ENCODE results near the gene CDH3. TPM values are rescaled to one million over a fixed set of nuclear protein-coding genes. Genes with fewer than 3 reads are reported as not detected.

CDH3 gene
- total RNA-seq, 1 donor from 2014 or later, result not detected

DNA sequence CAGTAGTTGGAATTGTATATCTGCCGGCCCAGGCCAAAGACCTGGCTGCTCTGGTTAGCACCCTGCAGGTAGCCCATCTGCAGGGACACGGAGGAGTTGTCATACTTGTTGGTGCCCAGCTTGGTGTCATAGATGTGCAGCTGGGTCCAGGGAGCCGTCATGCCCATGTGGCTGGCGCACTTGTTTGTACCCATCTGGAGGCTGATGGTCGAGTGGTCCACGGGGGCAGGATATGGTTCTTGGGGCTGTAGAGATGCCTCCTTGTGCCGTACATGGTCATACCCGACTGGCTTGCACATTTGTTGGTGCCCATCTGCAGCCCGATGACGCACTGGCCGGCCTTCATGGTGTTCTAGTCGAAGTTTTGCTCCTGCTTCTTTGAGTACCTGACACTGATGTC is 6.0 kb downstream of the CDH3 start:
- no peaks in the 10 kb centered on the region for H3K27me3 ChIP-seq
- intact Hi-C loops (cut with DNase I), result no loop called here
- TF ChIP-seq, protein P1, sequence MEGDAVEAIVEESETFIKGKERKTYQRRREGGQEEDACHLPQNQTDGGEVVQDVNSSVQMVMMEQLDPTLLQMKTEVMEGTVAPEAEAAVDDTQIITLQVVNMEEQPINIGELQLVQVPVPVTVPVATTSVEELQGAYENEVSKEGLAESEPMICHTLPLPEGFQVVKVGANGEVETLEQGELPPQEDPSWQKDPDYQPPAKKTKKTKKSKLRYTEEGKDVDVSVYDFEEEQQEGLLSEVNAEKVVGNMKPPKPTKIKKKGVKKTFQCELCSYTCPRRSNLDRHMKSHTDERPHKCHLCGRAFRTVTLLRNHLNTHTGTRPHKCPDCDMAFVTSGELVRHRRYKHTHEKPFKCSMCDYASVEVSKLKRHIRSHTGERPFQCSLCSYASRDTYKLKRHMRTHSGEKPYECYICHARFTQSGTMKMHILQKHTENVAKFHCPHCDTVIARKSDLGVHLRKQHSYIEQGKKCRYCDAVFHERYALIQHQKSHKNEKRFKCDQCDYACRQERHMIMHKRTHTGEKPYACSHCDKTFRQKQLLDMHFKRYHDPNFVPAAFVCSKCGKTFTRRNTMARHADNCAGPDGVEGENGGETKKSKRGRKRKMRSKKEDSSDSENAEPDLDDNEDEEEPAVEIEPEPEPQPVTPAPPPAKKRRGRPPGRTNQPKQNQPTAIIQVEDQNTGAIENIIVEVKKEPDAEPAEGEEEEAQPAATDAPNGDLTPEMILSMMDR (IDR thresholded peaks at IDR 0.05), result no peak
- no peak overlapping the region for H3K27ac ChIP-seq
- no peak for DNase-seq (ENCODE audit: low spot score in 2 of 2)
- no peaks in the 10 kb centered on the region for H3K4me1 ChIP-seq
- no peak overlapping the region for H3K4me3 ChIP-seq
- no peaks in the 10 kb centered on the region for H3K36me3 ChIP-seq
- no peaks in the 10 kb centered on the region for H3K9me3 ChIP-seq

GRCh38 chr16:68652659-68653058 is 7.5 kb downstream of the CDH3 start:
- no peak overlapping the region for H3K27ac ChIP-seq
- H3K4me1 ChIP-seq, result no peaks in the 10 kb centered on the region
- H3K36me3 ChIP-seq, result no peaks in the 10 kb centered on the region
- intact Hi-C loops (cut with DNase I), result no loop called here
- TF ChIP-seq, protein P1 (IDR thresholded peaks at IDR 0.05), result no peak
- no peaks in the 10 kb centered on the region for H3K9me3 ChIP-seq
- no peak for DNase-seq (ENCODE audit: low spot score in 2 of 2)
- H3K4me3 ChIP-seq, result no peak overlapping the region
- H3K27me3 ChIP-seq, result no peaks in the 10 kb centered on the region

DNA sequence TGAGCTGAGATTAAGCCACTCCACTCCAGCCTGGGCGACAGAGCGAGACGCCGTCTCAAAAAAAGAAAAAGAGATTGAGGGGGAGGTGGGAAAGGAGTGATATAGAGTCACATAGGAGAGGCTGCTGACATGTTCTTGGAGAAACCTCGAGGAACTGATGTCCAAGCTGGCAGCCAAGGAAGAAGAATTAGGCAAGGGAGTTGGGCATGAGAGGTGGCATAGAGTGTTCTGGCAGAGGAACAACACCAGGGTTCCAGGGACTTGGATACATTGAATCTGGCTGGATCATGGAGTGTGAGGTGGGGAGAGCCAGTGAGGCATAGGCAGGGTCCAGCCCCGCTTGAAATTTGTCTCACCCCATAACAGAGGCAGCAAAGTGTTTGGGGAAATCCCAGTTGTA is 10.7 kb downstream of the CDH3 start:
- intact Hi-C loops (cut with DNase I), result no loop called here
- H3K36me3 ChIP-seq, result no peaks in the 10 kb centered on the region
- no peaks in the 10 kb centered on the region for H3K9me3 ChIP-seq
- no peak overlapping the region for H3K27ac ChIP-seq
- H3K4me1 ChIP-seq, result no peaks in the 10 kb centered on the region
- no peak overlapping the region for H3K4me3 ChIP-seq
- TF ChIP-seq, protein P1 (IDR thresholded peaks at IDR 0.05), result no peak
- no peak for DNase-seq (ENCODE audit: low spot score in 2 of 2)
- H3K27me3 ChIP-seq, result no peaks in the 10 kb centered on the region

DNA sequence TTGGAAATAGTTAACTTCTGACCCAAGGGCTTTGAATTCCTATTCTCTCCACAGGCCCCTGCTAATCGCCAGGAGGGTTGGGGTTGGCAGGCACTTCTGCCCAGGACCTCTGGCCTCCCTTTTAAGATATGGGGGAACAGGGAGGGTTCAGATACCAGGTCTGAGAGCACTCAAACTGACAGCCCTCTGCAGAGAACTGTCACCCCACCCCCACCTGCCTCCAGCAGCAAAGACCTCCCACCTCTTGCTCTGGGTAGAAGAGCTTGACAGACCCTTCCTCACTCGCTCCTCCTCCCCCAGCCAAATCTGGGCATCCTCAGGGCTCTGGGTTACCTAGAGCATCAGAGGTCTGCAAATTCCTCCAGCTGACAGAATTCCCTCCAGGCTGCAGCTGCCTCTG is 11.6 kb downstream of the CDH3 start:
- H3K4me1 ChIP-seq, result no peaks in the 10 kb centered on the region
- no peaks in the 10 kb centered on the region for H3K27me3 ChIP-seq
- H3K9me3 ChIP-seq, result no peaks in the 10 kb centered on the region
- no peak overlapping the region for H3K4me3 ChIP-seq
- intact Hi-C loops (cut with DNase I), result no loop called here
- TF ChIP-seq, protein P1 (IDR thresholded peaks at IDR 0.05), result no peak
- H3K27ac ChIP-seq, result no peak overlapping the region
- DNase-seq (ENCODE audit: low spot score in 2 of 2), result no peak
- H3K36me3 ChIP-seq, result no peaks in the 10 kb centered on the region

- no peaks in the 10 kb centered on the region for H3K36me3 ChIP-seq
- H3K27me3 ChIP-seq, result no peaks in the 10 kb centered on the region
- TF ChIP-seq, protein P1 (IDR thresholded peaks at IDR 0.05), result no peak
- no peak for DNase-seq (ENCODE audit: low spot score in 2 of 2)
- H3K4me3 ChIP-seq, result no peak overlapping the region
- intact Hi-C loops (cut with DNase I), result no loop called here
- no peaks in the 10 kb centered on the region for H3K9me3 ChIP-seq
- H3K4me1 ChIP-seq, result no peaks in the 10 kb centered on the region
- H3K27ac ChIP-seq, result no peak overlapping the region
These were observed 13.3 kb downstream of the CDH3 start for GRCh38 chr16:68658341-68658973.

DNA sequence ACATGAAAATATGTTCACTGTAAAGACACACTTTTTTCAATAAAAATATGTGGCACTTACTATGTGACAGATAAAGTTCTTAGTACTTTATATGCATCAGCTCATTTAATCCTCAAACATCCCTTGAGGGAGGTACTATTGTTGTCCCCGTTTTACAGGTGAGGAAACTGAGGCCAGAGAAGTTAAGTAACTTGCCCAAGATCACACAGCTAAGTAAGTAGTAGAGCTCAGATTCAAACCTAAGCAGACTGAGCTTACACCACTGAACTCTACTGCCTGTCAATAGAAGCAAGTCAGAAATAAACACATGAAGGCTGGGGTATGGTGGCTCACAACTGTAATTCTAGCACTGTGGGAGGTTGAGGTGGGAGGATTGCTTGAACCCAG is 13.9 kb downstream of the CDH3 start:
- Histone ChIP-seq H3K9me3 (no peaks in the 10 kb centered on the region), H3K27me3 (no peaks in the 10 kb centered on the region), H3K36me3 (no peaks in the 10 kb centered on the region), H3K4me3 (no peak overlapping the region), H3K4me1 (no peaks in the 10 kb centered on the region), H3K27ac (no peak overlapping the region)
- DNase-seq (ENCODE audit: low spot score in 2 of 2), result no peak
- TF ChIP-seq, protein P1 (IDR thresholded peaks at IDR 0.05), result no peak
- intact Hi-C loops (cut with DNase I), result no loop called here
